ENCODE data around the gene BRMS1L. TPM values are rescaled to one million over a fixed set of nuclear protein-coding genes. Genes with fewer than 3 reads are reported as not detected.

BRMS1L gene
- total RNA-seq, 1 donor: 5.6 TPM

DNA sequence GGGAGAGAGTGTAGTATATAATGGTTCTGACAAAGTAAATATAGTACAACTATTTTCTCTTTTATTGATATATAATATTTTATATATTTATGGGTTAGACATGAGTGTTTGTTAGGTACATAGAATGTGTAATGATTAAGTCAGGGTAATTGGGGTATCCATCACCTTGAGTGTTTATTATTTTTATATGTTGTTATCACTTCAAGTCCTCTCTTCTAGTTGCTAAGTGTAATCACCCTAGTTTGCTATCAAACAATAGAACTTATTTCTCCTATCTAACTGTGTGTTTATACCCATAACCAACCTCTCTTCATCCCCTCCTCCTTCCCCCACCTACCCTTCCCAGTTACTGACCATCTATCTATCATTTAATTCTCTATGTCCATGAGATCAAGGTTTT lies 64.2 kb downstream of the BRMS1L start:
- H3K4me3 ChIP-seq (ENCODE audit: low read depth, low read length): no peak overlapping the region
- TF ChIP-seq, protein P1, sequence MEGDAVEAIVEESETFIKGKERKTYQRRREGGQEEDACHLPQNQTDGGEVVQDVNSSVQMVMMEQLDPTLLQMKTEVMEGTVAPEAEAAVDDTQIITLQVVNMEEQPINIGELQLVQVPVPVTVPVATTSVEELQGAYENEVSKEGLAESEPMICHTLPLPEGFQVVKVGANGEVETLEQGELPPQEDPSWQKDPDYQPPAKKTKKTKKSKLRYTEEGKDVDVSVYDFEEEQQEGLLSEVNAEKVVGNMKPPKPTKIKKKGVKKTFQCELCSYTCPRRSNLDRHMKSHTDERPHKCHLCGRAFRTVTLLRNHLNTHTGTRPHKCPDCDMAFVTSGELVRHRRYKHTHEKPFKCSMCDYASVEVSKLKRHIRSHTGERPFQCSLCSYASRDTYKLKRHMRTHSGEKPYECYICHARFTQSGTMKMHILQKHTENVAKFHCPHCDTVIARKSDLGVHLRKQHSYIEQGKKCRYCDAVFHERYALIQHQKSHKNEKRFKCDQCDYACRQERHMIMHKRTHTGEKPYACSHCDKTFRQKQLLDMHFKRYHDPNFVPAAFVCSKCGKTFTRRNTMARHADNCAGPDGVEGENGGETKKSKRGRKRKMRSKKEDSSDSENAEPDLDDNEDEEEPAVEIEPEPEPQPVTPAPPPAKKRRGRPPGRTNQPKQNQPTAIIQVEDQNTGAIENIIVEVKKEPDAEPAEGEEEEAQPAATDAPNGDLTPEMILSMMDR (IDR thresholded peaks at IDR 0.05; ENCODE audit: insufficient read depth, low read depth, low read length): no peak
- no peak for DNase-seq (ENCODE audit: low read depth)

DNA sequence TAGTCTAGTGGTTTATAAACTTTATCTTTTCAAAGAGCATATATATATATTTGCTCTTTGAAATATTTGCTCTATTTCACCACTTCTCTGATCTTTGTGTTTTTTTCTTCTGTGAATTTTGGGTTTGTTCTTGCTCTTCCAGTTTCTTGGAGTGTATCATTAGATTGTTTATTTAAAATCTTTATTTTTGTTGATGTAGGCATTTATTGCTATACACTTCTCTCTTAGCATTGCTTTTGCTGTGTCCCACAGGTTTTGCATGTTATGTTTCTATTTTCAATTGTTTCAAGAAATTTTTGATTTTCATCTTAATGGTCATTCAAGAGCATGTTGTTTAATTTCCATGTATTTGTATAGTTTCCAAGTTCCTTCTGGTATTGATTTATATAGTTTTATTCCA lies 69.1 kb downstream of the BRMS1L start:
- H3K4me3 ChIP-seq (ENCODE audit: low read depth, low read length): no peak overlapping the region
- TF ChIP-seq, protein P1 (IDR thresholded peaks at IDR 0.05; ENCODE audit: insufficient read depth, low read depth, low read length): no peak
- no peak for DNase-seq (ENCODE audit: low read depth)

DNA sequence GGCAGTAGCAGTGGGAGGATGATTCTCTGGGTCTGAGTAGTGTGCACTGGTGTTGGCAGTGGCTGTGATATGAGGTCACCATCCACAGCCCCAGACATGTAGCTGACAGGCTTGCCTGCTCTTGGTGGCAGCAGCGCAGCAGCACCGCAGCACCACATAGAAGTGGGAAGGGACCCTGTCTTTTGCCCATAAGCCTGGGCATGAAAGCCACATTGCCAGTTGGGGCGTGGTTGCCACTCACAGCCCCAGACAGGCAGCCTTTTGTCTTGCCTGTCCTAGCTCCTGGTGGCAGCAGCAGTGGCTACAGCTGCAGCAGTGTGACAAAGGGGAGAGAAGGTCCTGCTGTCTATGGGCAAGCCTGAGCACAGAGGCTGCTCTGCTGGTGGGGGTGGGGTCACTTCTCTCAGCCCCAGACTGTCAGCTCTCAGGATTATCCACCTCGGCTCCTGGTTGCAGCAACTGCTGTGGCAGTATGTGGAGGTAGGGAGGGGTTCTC lies 71.5 kb downstream of the BRMS1L start:
- no peak for DNase-seq (ENCODE audit: low read depth)
- no peak overlapping the region for H3K4me3 ChIP-seq (ENCODE audit: low read depth, low read length)
- TF ChIP-seq, protein P1 (IDR thresholded peaks at IDR 0.05; ENCODE audit: insufficient read depth, low read depth, low read length): no peak

DNA sequence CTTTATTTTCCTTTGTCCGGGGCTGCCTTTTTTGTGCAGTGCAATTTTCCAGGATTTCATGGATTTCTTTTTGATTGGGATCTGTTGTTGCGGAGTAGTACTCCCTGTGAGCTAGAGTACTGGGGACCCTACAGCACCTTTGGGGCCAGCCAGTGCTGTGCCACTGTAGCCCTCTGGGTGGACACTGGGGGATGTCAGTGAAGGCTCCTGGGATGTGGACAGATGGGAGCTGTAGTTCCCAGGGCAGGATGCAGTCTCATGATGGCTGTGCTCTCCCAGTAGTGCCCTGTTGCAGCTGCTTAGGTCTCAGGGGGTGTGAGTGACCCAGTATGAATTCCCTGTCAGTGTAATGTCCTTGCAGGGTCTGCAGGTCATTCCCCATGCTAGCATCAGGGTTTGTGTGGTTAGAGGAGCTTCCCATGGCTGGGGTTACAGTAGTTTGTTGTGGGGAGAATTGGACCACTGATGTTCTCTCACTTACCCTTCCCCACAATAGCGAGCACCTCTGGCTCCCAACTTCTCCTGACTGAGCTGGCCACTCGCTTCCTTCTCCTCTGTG lies 72.2 kb downstream of the BRMS1L start:
- TF ChIP-seq, protein P1 (IDR thresholded peaks at IDR 0.05; ENCODE audit: insufficient read depth, low read depth, low read length): no peak
- no peak overlapping the region for H3K4me3 ChIP-seq (ENCODE audit: low read depth, low read length)
- DNase-seq (ENCODE audit: low read depth): no peak

DNA sequence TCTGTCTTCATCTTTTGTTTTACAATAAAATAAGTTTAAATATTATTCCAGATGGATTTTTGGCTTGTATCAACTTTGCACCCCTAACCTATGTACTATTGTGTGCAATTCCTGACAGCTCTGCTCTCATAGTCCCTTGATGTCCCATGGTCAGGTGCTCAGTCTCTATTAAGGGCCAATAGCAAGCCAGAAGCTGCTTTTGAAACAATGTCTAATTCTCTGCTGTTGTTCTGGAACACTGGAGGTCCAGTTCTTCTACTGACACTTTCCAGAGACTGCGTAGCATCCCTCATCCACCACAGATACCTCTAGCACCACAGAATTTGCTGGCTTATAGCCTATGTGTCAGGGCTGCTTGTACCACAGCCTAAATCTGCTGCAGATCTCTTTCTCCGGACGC lies 74.6 kb downstream of the BRMS1L start:
- TF ChIP-seq, protein P1 (IDR thresholded peaks at IDR 0.05; ENCODE audit: insufficient read depth, low read depth, low read length): no peak
- no peak overlapping the region for H3K4me3 ChIP-seq (ENCODE audit: low read depth, low read length)
- DNase-seq (ENCODE audit: low read depth): no peak

DNA sequence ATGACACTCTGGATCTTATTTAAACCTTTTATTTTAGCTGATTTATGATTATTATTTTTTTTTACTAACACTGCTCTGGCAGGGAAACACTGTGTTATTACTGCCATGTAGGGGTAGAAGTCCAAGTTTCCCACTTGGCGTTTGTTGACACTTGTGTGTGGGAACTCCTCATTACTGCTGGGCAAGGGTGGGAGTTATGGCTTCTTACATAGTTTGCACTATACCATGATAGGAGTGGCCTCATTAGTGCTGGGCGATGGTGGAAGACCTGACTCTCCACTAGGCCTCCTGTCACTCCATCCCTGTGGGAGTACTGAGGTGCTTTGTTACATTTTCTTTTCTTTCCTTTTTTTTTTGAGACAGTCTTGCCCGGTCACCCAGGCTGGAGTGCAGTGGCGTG lies 83.5 kb downstream of the BRMS1L start:
- no peak overlapping the region for H3K4me3 ChIP-seq (ENCODE audit: low read depth, low read length)
- TF ChIP-seq, protein P1 (IDR thresholded peaks at IDR 0.05; ENCODE audit: insufficient read depth, low read depth, low read length): no peak
- no peak for DNase-seq (ENCODE audit: low read depth)

DNA sequence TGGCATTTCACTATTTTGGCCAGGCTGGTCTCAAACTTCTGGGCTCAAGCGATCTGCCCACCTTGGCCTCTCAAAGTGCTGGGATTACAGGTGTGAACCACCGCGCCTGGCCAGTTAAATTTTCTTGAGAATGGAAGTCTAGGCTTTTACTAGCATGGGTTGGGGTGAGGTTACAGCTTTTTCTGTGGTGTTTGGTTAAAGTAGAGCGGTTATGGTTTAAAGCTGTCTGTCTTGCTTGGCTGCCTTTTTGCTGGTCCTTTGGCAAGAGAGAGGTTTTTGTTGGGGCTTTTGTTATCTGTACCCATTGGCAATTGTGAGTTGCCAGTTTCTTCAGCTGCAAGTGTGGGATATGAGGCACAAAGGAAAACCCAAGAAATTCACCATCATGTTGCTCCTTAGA lies 84.1 kb downstream of the BRMS1L start:
- no peak for DNase-seq (ENCODE audit: low read depth)
- TF ChIP-seq, protein P1 (IDR thresholded peaks at IDR 0.05; ENCODE audit: insufficient read depth, low read depth, low read length): no peak
- H3K4me3 ChIP-seq (ENCODE audit: low read depth, low read length): no peak overlapping the region
